ENCODE results near the gene QTRT2. TPM values are rescaled to one million over a fixed set of nuclear protein-coding genes. Genes with fewer than 3 reads are reported as not detected.

QTRT2 gene
- total RNA-seq, 1 experiment from 2014 or later, result 39.2 TPM

- Mint-ChIP-seq H3K9me3 (ENCODE audit: unreplicated experiment) (no peaks in the 10 kb centered on the region), H3K4me1 (ENCODE audit: insufficient read depth, unreplicated experiment) (no peaks in the 10 kb centered on the region), H3K36me3 (ENCODE audit: insufficient read depth, unreplicated experiment) (peaks cover 4% of the 10 kb centered on the region), H3K4me3 (ENCODE audit: unreplicated experiment) (no peak overlapping the region), H3K27me3 (ENCODE audit: insufficient read depth, unreplicated experiment) (no peaks in the 10 kb centered on the region), H3K27ac (ENCODE audit: low read depth, unreplicated experiment) (no peak overlapping the region)
- intact Hi-C loops (cut with micrococcal nuclease), result no loop called here
- no peak for DNase-seq (ENCODE audit: unreplicated experiment)
- POLR2A ChIA-PET, result interaction anchor here (0.6 kb wide), 1 partner anchor 132 kb away, joined by 3 read pairs; no protein-coding TSS in a partner anchor
- no TSS peak for BruUV-seq (replicated peaks)
- no peak for TF ChIP-seq CTCF (IDR thresholded peaks at IDR 0.05; ENCODE audit: unreplicated experiment)
- CTCF ChIA-PET, result interaction anchor here (0.6 to 1.2 kb wide), 2 partner anchors 9 to 125 kb away, joined by 3 read pairs; no protein-coding TSS in a partner anchor
Measured at GRCh38 chr3:114095796-114096195, 39.3 kb downstream of the QTRT2 start.

GRCh38 chr3:114101101-114101500, 44.6 kb downstream of the QTRT2 start:
- Mint-ChIP-seq H3K27me3 (ENCODE audit: insufficient read depth, unreplicated experiment) (no peaks in the 10 kb centered on the region), H3K9me3 (ENCODE audit: unreplicated experiment) (no peaks in the 10 kb centered on the region), H3K27ac (ENCODE audit: low read depth, unreplicated experiment) (no peak overlapping the region), H3K36me3 (ENCODE audit: insufficient read depth, unreplicated experiment) (no peaks in the 10 kb centered on the region), H3K4me3 (ENCODE audit: unreplicated experiment) (no peak overlapping the region), H3K4me1 (ENCODE audit: insufficient read depth, unreplicated experiment) (no peaks in the 10 kb centered on the region)
- POLR2A ChIA-PET, result interaction anchor here (0.8 kb wide), 1 partner anchor 11 kb away, joined by 3 read pairs; no protein-coding TSS in a partner anchor
- TF ChIP-seq CTCF (IDR thresholded peaks at IDR 0.05; ENCODE audit: unreplicated experiment), result no peak
- CTCF ChIA-PET, result no interaction called here
- DNase-seq (ENCODE audit: unreplicated experiment), result no peak
- no TSS peak for BruUV-seq (replicated peaks)
- intact Hi-C loops (cut with micrococcal nuclease), result no loop called here

GRCh38 chr3:114103181-114103580, 46.6 kb downstream of the QTRT2 start:
- TF ChIP-seq CTCF (IDR thresholded peaks at IDR 0.05; ENCODE audit: unreplicated experiment), result no peak
- Mint-ChIP-seq H3K9me3 (ENCODE audit: unreplicated experiment) (no peaks in the 10 kb centered on the region), H3K27ac (ENCODE audit: low read depth, unreplicated experiment) (no peak overlapping the region), H3K4me3 (ENCODE audit: unreplicated experiment) (no peak overlapping the region), H3K4me1 (ENCODE audit: insufficient read depth, unreplicated experiment) (no peaks in the 10 kb centered on the region), H3K36me3 (ENCODE audit: insufficient read depth, unreplicated experiment) (no peaks in the 10 kb centered on the region), H3K27me3 (ENCODE audit: insufficient read depth, unreplicated experiment) (no peaks in the 10 kb centered on the region)
- DNase-seq (ENCODE audit: unreplicated experiment), result no peak
- no TSS peak for BruUV-seq (replicated peaks)
- ChIA-PET CTCF (no interaction called here), POLR2A (no interaction called here)
- intact Hi-C loops (cut with micrococcal nuclease), result no loop called here

- no TSS peak for BruUV-seq (replicated peaks)
- intact Hi-C loops (cut with micrococcal nuclease), result no loop called here
Measured at GRCh38 chr3:114103858-114104257, 47.3 kb downstream of the QTRT2 start.

More at GRCh38 chr3:114103858-114104257, 47.3 kb downstream of the QTRT2 start:
- no peak for TF ChIP-seq CTCF (IDR thresholded peaks at IDR 0.05; ENCODE audit: unreplicated experiment)
- ChIA-PET CTCF (no interaction called here), POLR2A (no interaction called here)
- H3K4me3 Mint-ChIP-seq (ENCODE audit: unreplicated experiment), result no peak overlapping the region
- no peaks in the 10 kb centered on the region for H3K9me3 Mint-ChIP-seq (ENCODE audit: unreplicated experiment)
- no peaks in the 10 kb centered on the region for H3K27me3 Mint-ChIP-seq (ENCODE audit: insufficient read depth, unreplicated experiment)
- H3K27ac Mint-ChIP-seq (ENCODE audit: low read depth, unreplicated experiment), result no peak overlapping the region
- no peak for DNase-seq (ENCODE audit: unreplicated experiment)
- no peaks in the 10 kb centered on the region for H3K36me3 Mint-ChIP-seq (ENCODE audit: insufficient read depth, unreplicated experiment)
- H3K4me1 Mint-ChIP-seq (ENCODE audit: insufficient read depth, unreplicated experiment), result no peaks in the 10 kb centered on the region
